HG03521 (cell line): ENCODE data around the gene SEMA4D.

Experiments used
- ATAC-seq: cut with Tn5 transposase; IDR thresholded peaks from one replicate; pipeline ENCODE4 v1.9.1; 2021; ENCODE audit warnings: mild to moderate bottlenecking, moderate library complexity; ENCODE audit not compliant: unreplicated experiment

SEMA4D gene

DNA sequence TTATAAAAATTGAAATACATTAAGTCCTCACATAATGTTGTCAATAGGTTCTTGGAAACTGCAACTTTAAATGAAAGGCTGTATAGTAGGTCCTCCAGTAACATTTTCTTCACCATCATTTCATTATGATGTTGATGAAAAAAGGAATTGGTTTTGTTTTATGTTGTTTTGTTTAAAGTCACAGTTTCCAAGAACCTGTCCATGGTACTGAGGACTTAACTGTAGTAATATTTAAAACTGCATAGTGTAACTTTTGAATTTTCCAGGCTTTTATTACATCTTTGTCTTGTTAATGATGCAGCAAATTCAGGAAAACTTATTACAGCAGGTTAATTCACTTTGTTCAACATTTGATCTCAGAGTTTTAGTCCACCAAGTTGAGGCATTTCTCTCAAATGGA is 168.0 kb downstream of the SEMA4D start:
- ATAC-seq, result no peak

DNA sequence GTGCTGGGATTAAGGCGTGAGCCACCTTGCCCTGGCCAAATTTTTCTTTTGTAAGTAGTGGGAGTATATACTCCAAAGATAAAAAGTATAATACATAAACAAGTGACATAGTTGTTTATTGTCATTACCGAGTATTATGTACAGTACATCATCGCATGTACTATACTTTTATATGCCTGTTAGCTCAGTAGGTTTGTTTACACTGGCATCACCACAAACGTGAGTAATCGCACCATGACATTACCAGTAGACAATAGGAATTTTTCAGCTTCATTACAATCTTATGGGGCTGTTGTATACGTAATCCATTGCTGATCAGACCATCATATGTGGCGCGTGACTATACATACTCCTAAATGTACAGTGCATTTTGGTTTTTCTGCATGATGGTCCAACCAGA is 169.8 kb downstream of the SEMA4D start:
- no peak for ATAC-seq

DNA sequence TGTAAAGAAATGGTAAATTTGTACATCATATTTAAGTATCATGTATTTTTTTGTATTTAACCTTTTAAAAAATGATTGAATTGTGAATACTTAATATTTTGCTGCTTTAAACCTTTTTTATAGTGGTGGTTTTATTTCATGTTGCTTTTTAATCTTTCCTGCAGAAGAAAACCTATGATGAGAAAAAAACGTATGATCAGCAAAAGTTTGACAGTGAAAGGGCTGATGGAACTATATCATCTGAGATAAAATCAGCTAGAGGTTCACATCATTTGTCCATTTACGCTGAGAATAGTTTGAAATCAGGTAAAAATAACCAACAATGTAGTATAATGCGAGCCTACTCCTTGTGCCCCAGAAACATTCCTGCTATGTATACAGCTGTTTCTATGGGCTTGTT is 172.2 kb downstream of the SEMA4D start:
- no peak for ATAC-seq

DNA sequence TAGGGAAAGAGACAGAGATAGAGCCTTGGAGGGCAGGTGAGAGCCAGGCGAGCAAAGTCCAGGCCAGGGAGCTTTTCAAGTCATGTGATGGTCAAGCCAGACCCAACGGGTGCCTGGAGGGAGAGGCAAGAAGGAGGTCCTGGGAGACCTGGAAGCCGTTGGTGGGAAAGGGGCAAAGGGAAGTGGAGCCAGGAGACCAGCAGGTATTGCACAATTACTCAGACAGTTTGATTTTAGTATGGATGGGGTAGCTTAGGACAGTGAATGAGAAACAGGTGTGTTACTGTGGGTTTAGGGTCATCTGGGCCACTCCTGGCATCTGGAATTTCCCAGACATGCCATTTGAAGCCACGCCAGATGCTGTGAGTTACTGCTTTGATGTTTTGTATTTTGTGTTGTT is 174.5 kb downstream of the SEMA4D start:
- ATAC-seq, result no peak

DNA sequence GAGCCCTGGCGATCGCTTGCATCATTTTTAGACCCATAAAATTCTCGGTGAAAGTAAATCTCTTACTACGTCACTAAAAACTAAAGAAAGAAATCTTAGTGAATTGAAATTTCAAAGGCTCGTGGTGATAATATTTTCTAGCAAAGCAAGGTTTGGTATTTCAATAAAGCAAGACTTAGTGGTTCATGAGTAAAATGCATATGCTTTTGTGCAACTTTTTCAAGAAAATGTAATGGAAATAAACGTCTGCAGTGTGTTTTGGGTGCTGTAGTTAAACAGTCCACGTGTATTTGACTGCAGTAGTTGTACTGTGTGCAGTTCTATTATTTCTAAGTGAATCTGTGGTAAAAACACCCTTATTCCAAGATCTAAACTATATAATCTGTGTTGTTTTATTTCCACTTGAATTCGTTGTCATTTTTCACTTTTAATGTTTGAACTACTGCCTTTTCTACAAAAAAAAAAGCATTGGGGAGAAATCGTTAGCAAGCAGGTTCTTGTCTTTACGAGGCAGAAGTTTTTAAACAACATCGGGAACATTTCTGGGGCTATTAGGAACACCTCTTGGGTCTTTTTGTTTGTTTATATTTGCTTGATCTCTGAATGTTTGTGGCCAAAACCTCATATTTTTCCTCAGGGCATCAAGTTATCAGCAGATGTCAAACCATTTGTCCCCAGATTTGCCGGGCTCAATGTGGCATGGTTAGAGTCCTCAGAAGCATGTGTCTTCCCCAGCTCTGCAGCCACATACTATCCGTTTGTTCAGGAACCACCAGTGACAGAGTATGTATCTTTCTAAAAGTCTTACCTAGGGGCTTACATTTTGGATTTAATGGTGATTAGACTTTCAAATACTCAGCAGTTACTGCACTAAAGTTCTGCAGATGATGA is 178.7 kb downstream of the SEMA4D start:
- ATAC-seq, result no peak

DNA sequence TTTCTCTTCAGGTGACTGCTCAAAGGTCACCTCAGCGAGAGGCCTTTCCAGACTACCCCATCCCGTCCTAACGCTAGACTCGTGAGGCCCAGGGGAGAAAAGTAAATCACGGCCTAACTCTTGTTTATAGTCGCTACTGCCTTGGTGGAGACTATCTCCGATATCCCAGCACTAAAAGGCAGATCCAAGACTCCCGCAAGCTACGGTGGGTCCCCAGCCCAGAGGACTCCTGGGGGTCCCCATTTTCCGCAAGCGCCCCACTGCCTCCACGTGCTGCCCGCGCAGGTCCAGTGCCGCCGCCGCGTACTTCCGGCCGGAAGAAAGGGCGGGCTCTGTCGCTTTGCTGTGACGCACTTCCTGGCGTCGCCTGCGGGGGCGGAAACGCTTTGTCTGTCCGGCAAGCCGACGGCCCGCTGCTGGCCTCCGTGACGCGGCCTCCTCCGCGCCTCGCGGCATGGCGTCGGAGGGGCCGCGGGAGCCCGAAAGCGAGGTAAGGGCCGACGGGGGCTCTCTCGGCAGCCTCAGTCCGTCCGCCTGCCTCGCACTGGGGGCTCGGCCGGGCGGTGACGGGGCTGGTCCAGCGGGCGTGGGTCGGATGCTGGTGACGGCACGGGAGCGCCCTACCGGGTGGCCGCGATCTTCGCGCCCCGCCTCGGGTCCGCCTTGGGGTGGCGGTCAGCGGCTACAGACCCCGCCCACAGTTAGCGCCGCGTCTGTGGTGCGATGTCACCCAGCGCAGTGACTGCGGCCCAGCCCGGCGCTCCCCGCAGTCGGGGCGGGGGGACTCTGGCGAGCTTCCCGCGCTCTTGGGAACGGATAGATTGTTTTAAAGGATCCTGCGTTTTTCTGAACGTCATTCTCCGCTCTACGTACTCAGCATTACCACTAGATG is 179.5 kb downstream of the SEMA4D start, which contains the start of gene SECISBP2:
Gene SECISBP2 (plus strand): TSS at position 378 of the 892 bp plus-strand sequence. CDS start 77 bp downstream, at position 455.
- ATAC-seq, result peak; percentile 91

DNA sequence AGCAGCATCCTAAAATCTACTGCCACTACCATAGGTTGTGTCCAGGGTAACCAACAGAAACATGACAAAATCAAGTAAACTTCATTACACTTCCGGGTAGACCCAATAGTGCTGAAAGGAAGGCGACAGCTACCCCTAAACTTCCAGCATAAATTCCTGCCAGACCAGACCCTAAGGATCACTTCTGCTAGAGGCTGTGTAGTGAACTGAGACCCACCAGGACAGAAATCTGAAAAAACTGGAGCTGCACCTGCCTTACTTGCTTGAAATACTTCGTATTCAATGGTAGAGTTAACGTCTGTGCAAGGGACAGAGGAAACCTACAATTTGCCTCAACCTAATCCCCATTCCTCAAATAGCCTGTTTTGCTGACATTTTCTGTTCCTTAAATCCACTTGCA is 180.6 kb downstream of the SEMA4D start:
- no peak for ATAC-seq

DNA sequence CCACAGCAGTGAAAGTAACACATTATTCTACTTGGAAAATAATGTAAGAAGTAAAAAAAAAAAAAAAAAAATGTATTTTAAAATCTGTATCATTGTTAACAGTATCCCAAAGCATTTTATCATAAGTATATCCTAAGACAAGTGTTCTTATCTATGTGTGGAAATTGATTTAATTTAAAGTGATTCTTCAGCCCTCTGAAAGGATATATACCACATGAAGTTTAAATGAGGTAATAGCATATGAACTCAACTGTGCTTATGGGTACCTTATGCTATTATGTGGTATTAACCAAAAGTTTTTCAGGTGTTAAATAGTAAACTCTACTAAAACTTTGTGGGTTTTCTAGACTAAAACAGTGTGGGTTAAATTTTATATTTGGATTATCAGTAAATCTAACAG is 182.4 kb downstream of the SEMA4D start:
- ATAC-seq, result no peak

DNA sequence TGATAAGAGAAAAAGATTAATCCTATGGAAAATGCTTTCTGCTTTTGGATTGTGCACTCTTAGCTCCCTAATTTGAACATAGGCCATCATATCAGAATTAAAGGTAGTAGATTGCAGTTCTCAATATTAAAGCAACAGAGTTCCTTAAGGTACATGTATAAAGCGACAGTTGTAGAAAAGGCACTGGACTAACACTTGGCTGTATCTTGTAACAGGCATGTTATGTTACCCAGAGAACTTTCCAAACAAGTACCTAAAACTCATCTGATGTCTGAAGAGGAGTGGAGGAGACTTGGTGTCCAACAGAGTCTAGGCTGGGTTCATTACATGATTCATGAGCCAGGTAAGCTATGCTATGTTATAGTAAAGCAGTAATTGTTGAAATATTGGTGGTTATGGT is 183.0 kb downstream of the SEMA4D start:
- ATAC-seq, result no peak

DNA sequence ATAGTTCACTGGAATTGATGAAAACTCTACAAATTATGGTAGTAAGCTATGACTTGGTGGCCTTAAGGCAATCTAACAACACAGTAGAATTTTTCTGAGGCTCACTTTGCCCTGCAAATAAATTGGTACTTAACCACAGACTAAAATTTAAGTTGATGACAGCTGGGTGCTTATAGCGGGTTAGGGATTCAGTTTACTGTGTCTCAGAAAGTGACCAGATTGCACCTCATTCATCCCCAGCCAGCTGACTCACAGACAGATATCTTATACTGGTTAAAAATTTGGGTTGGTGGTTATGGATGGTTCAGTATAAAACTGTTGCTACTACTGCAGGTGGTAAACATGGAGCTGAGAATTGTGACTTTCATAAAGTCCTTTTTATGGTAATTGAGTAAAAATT is 184.1 kb downstream of the SEMA4D start:
- no peak for ATAC-seq

DNA sequence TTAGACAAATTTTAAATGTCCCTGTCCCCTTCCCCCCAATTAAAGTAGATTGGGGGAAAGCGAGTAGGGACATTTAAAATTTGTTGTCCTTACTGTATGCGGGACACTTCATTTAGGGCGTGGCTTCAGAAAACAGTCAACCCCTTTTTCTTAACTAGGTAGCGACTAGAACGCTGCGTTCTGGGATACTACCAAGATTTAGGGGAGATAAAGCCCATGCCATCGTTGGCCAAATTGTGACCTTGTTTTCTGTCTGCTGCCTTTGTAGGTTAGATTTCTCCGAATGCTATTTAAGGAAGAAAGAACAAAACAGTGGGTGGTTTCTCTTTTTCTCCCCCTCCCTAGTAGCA is 185.7 kb downstream of the SEMA4D start:
- no peak for ATAC-seq

DNA sequence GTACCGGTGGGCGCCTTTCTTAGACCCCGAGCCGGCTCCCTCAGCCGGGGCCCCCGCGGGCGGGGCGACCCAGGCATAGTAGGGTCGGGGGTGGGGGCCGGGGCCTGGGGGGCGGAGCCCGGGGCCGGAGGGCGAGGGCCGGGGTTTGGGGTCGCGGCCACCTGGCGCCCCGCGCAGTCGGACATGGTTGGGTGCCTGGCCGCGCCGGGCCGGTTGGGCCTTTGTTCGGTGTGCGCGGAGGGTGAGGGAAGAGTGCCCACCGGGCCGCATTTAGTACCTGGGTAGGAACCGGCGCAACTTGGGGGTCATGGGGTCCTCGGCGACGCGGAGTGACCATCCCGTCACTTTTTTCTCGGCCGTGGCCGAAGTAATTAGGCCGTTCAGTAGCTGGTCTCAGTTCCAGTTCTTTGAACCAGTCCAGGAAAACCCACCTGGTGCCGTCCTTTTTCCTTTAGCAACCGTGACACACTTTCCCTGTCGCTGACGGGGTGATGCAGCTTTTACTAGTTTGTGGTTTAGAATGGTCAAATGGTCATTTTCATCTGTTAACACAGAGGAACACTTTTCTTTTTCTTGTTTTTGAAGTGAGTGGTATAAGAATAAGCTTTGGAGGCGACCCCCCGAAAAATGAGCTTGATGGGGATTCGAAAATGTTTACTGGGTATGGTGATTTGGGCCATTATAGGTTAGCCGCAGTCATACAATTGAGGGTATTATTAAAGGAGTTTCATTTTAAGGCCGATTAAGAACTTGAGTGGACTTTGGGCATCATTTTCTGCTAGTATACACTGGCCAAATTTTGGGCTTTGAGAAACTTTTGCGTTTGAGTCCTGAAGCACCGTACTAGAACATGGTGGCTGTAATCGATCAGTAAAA is 186.3 kb downstream of the SEMA4D start:
- ATAC-seq, result no peak
